Measurements from ENCODE around the gene S100A4.

S100A4 gene

GRCh38 chr1:153546371-153546770, 765 bp upstream of the S100A4 start:
- TF ChIP-seq POLR2AphosphoS5 (IDR thresholded peaks at IDR 0.05; ENCODE audit: low read depth, low read length): no peak
- TF ChIP-seq FOXP2 (optimal IDR thresholded peaks at IDR 0.05; ENCODE audit: borderline replicate concordance, extremely low read depth, extremely low read length, insufficient read depth): no peak
- no peak for TF ChIP-seq SIN3A (IDR thresholded peaks at IDR 0.05; ENCODE audit: borderline replicate concordance, insufficient read depth, low read length)
- TF ChIP-seq, protein P1, sequence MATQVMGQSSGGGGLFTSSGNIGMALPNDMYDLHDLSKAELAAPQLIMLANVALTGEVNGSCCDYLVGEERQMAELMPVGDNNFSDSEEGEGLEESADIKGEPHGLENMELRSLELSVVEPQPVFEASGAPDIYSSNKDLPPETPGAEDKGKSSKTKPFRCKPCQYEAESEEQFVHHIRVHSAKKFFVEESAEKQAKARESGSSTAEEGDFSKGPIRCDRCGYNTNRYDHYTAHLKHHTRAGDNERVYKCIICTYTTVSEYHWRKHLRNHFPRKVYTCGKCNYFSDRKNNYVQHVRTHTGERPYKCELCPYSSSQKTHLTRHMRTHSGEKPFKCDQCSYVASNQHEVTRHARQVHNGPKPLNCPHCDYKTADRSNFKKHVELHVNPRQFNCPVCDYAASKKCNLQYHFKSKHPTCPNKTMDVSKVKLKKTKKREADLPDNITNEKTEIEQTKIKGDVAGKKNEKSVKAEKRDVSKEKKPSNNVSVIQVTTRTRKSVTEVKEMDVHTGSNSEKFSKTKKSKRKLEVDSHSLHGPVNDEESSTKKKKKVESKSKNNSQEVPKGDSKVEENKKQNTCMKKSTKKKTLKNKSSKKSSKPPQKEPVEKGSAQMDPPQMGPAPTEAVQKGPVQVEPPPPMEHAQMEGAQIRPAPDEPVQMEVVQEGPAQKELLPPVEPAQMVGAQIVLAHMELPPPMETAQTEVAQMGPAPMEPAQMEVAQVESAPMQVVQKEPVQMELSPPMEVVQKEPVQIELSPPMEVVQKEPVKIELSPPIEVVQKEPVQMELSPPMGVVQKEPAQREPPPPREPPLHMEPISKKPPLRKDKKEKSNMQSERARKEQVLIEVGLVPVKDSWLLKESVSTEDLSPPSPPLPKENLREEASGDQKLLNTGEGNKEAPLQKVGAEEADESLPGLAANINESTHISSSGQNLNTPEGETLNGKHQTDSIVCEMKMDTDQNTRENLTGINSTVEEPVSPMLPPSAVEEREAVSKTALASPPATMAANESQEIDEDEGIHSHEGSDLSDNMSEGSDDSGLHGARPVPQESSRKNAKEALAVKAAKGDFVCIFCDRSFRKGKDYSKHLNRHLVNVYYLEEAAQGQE (IDR thresholded peaks at IDR 0.05; ENCODE audit: insufficient read depth in 1 of 2, low read depth in 2 of 2, low read length in 2 of 2): no peak

- TF ChIP-seq, protein P1 (IDR thresholded peaks at IDR 0.05; ENCODE audit: insufficient read depth in 1 of 2, low read depth in 2 of 2, low read length in 2 of 2): no peak
- TF ChIP-seq POLR2AphosphoS5 (IDR thresholded peaks at IDR 0.05; ENCODE audit: low read depth, low read length) (no peak; the same call in 1 of the 2 replicates), TAF1 (IDR thresholded peaks at IDR 0.05; ENCODE audit: borderline replicate concordance, insufficient read depth, low read length) (no peak), FOXP2 (optimal IDR thresholded peaks at IDR 0.05; ENCODE audit: borderline replicate concordance, extremely low read depth, extremely low read length, insufficient read depth) (no peak), SIN3A (IDR thresholded peaks at IDR 0.05; ENCODE audit: borderline replicate concordance, insufficient read depth, low read length) (no peak)
Measured at GRCh38 chr1:153544453-153545066, 1.0 kb downstream of the S100A4 start.

- TF ChIP-seq TAF1 (IDR thresholded peaks at IDR 0.05; ENCODE audit: borderline replicate concordance, insufficient read depth, low read length) (no peak), SIN3A (IDR thresholded peaks at IDR 0.05; ENCODE audit: borderline replicate concordance, insufficient read depth, low read length) (no peak), POLR2AphosphoS5 (IDR thresholded peaks at IDR 0.05; ENCODE audit: low read depth, low read length) (no peak), FOXP2 (optimal IDR thresholded peaks at IDR 0.05; ENCODE audit: borderline replicate concordance, extremely low read depth, extremely low read length, insufficient read depth) (no peak)
- TF ChIP-seq, protein P1 (IDR thresholded peaks at IDR 0.05; ENCODE audit: insufficient read depth in 1 of 2, low read depth in 2 of 2, low read length in 2 of 2): no peak
Measured at GRCh38 chr1:153543736-153544135, 1.9 kb downstream of the S100A4 start.

- TF ChIP-seq FOXP2 (optimal IDR thresholded peaks at IDR 0.05; ENCODE audit: borderline replicate concordance, extremely low read depth, extremely low read length, insufficient read depth): no peak
- TF ChIP-seq POLR2AphosphoS5 (IDR thresholded peaks at IDR 0.05; ENCODE audit: low read depth, low read length): no peak
- TF ChIP-seq, protein P1 (IDR thresholded peaks at IDR 0.05; ENCODE audit: insufficient read depth in 1 of 2, low read depth in 2 of 2, low read length in 2 of 2): no peak
- TF ChIP-seq TAF1 (IDR thresholded peaks at IDR 0.05; ENCODE audit: borderline replicate concordance, insufficient read depth, low read length): no peak
- TF ChIP-seq SIN3A (IDR thresholded peaks at IDR 0.05; ENCODE audit: borderline replicate concordance, insufficient read depth, low read length): no peak
Measured at GRCh38 chr1:153542956-153543711, 2.5 kb downstream of the S100A4 start.
